Tibial nerve (tissue), 4 donors: ENCODE results near the gene ULK1. TPM values are rescaled to one million over a fixed set of nuclear protein-coding genes. Genes with fewer than 3 reads are reported as not detected.
A peak's percentile ranks its signal among the peaks of the same experiment; 100 is the strongest.

ENCODE experiments used
- DNase-seq, 2 donors: peaks; one replicate each; pipeline ENCODE4 v3.0.0-alpha.2; 2019; ENCODE audit warnings: low spot score in 2 of 2
- H3K27ac ChIP-seq, 4 donors: fragments of 200-600 bp; sonication (generic) in 3 of 4; one replicate each; pipeline ENCODE4 v1.5.1; 2017 to 2019; ENCODE audit warnings: mild to moderate bottlenecking in 1 of 4
- H3K27me3 ChIP-seq, 2 donors: fragments of 200-600 bp; sonication (generic) in 1 of 2; one replicate each; pipeline versions ENCODE4 v1.5.1 to v1.6.0; 2017 to 2019
- H3K36me3 ChIP-seq, 3 donors: fragments of 200-600 bp; sonication (generic); one replicate each; pipeline ENCODE4 v1.5.1; 2018 to 2019
- H3K4me1 ChIP-seq, 4 donors: fragments of 200-600 bp; sonication (generic) in 3 of 4; one replicate each; pipeline ENCODE4 v1.5.1; 2017 to 2019
- H3K4me3 ChIP-seq, 4 donors: fragments of 200-600 bp; sonication (generic) in 3 of 4; one replicate each; pipeline ENCODE4 v1.5.1; 2017 to 2019; ENCODE audit warnings: mild to moderate bottlenecking in 1 of 4, moderate library complexity in 1 of 4
- H3K9me3 ChIP-seq, 4 donors: fragments of 200-600 bp; sonication (generic) in 3 of 4; one replicate each; pipeline ENCODE4 v1.5.1; 2017 to 2019
- CTCF ChIP-seq, 5 experiments: fragments of 200-600 bp in 3 of 5; fragments of 450-650 bp in 2 of 5; sonication (generic) in 3 of 5; IDR thresholded peaks; one replicate each; pipeline ENCODE4 v1.5.1; 2016 to 2019; ENCODE audit warnings: antibody characterized with exemption in 5 of 5, mild to moderate bottlenecking in 3 of 5, moderate library complexity in 2 of 5
- EP300 ChIP-seq, 2 donors: sonication (generic); formaldehyde crosslinking; IDR thresholded peaks; one replicate each; pipeline ENCODE4 v1.6.1; 2017; ENCODE audit warnings: antibody characterized with exemption in 2 of 2, mild to moderate bottlenecking in 1 of 2
- POLR2A ChIP-seq, 2 donors: fragments of 450-650 bp; IDR thresholded peaks; one replicate each; pipeline ENCODE4 v1.6.1; 2017; ENCODE audit warnings: antibody characterized with exemption in 2 of 2, mild to moderate bottlenecking in 2 of 2, moderate library complexity in 2 of 2
- WGBS, 2 donors: methylation state at CpG; one replicate each; pipeline ENCODE4 v1.1.5; 2018; 5-methylcytosine and 5-hydroxymethylcytosine counted together
- total RNA-seq, 4 donors: library from RNA; depleted of rRNA; stranded (reverse); fragments of >200 nt; gene quantifications; one replicate each; pipeline ENCODE4 v1.1.0, GENCODE V29; 2016

The ULK1 gene
- total RNA-seq, 4 donors from 2014 or later, result 19.9 to 52.2 (median 38.0) TPM

GRCh38 chr12:131911028-131911650 lies 16.7 kb downstream of the ULK1 start:
- Histone ChIP-seq H3K4me3 (no peak overlapping the region), H3K36me3 (peaks cover 0 to 95% (median 36%) of the 10 kb centered on the region in 3 donors), H3K27ac (peak overlapping the region in 2 of 4 donors; percentile 71 to 87), H3K4me1 (peaks cover 0 to 17% (median 7%) of the 10 kb centered on the region in 4 donors), H3K27me3 (no peaks in the 10 kb centered on the region), H3K9me3 (no peaks in the 10 kb centered on the region)
- WGBS, 2 donors, result 85 to 88% methylated on average over 8 of the region's 17 CpGs
- no peak for DNase-seq
- no peak for TF ChIP-seq EP300 (IDR thresholded peaks at IDR 0.05)
- no peak for TF ChIP-seq CTCF (IDR thresholded peaks at IDR 0.05)
- no peak for TF ChIP-seq POLR2A (IDR thresholded peaks at IDR 0.05)

- no peaks in the 10 kb centered on the region for H3K27me3 ChIP-seq
- no peak for TF ChIP-seq EP300 (IDR thresholded peaks at IDR 0.05)
- peak overlapping the region in 3 of 4 donors; percentile 34 to 87 (median 71) for H3K27ac ChIP-seq
- DNase-seq, result no peak
- WGBS, 2 donors, result 68 to 76% methylated on average over 8 to 20 of the region's 22 CpGs
- peaks cover 0 to 17% (median 7%) of the 10 kb centered on the region in 4 donors for H3K4me1 ChIP-seq
- H3K9me3 ChIP-seq, result no peaks in the 10 kb centered on the region
- peaks cover 3 to 96% (median 43%) of the 10 kb centered on the region in 3 donors for H3K36me3 ChIP-seq
- no peak overlapping the region for H3K4me3 ChIP-seq
These were observed 17.5 kb downstream of the ULK1 start for GRCh38 chr12:131911851-131912477.

GRCh38 chr12:131912518-131913274 lies 18.3 kb downstream of the ULK1 start:
- Histone ChIP-seq H3K27me3 (no peaks in the 10 kb centered on the region), H3K36me3 (peaks cover 3 to 95% (median 43%) of the 10 kb centered on the region in 3 donors), H3K4me1 (peaks cover 0 to 17% (median 7%) of the 10 kb centered on the region in 4 donors), H3K9me3 (no peaks in the 10 kb centered on the region), H3K27ac (peak overlapping the region in 2 of 4 donors; percentile 71 to 87), H3K4me3 (no peak overlapping the region)
- DNase-seq, result peak; percentile 50 to 61
- WGBS, 2 donors, result 25 to 56% methylated on average over 7 to 19 of the region's 20 CpGs
- TF ChIP-seq POLR2A (IDR thresholded peaks at IDR 0.05) (no peak), EP300 (IDR thresholded peaks at IDR 0.05) (peak in 1 of 2 donors; percentile 73)

- no peaks in the 10 kb centered on the region for H3K9me3 ChIP-seq
- peaks cover 3 to 94% (median 43%) of the 10 kb centered on the region in 3 donors for H3K36me3 ChIP-seq
- H3K27me3 ChIP-seq, result no peaks in the 10 kb centered on the region
- peaks cover 0 to 17% (median 7%) of the 10 kb centered on the region in 4 donors for H3K4me1 ChIP-seq
- WGBS, 2 donors, result 75 to 82% methylated on average over 6 to 8 of the region's 8 CpGs
- TF ChIP-seq CTCF (IDR thresholded peaks at IDR 0.05) (no peak), POLR2A (IDR thresholded peaks at IDR 0.05) (no peak)
- no peak overlapping the region for H3K4me3 ChIP-seq
- DNase-seq, result no peak
- H3K27ac ChIP-seq, result no peak overlapping the region
These were observed 19.2 kb downstream of the ULK1 start for GRCh38 chr12:131913666-131914065.

GRCh38 chr12:131914179-131914702 lies 19.8 kb downstream of the ULK1 start:
- TF ChIP-seq EP300 (IDR thresholded peaks at IDR 0.05) (no peak), CTCF (IDR thresholded peaks at IDR 0.05) (no peak), POLR2A (IDR thresholded peaks at IDR 0.05) (no peak)
- H3K27me3 ChIP-seq, result no peaks in the 10 kb centered on the region
- H3K9me3 ChIP-seq, result no peaks in the 10 kb centered on the region
- no peak overlapping the region for H3K27ac ChIP-seq
- peaks cover 0 to 17% (median 7%) of the 10 kb centered on the region in 4 donors for H3K4me1 ChIP-seq
- H3K36me3 ChIP-seq, result peaks cover 3 to 93% (median 40%) of the 10 kb centered on the region in 3 donors
- 91 to 94% methylated on average over 13 to 14 of the region's 14 CpGs for WGBS, 2 donors
- DNase-seq, result no peak
- no peak overlapping the region for H3K4me3 ChIP-seq
